Inferior parietal cortex (tissue), 1 donor: ENCODE data around the gene HLA-DRB1.
"Not testable (repeated sequence)": the region's sequence is repeated elsewhere in the genome, so short reads cannot be mapped to it uniquely, and the experiment has no call there.

Experiments used
- DNase-seq: peaks from one replicate; pipeline ENCODE4 v3.0.0-alpha.2; 2016; ENCODE audit errors: extremely low spot score

HLA-DRB1 gene

DNA sequence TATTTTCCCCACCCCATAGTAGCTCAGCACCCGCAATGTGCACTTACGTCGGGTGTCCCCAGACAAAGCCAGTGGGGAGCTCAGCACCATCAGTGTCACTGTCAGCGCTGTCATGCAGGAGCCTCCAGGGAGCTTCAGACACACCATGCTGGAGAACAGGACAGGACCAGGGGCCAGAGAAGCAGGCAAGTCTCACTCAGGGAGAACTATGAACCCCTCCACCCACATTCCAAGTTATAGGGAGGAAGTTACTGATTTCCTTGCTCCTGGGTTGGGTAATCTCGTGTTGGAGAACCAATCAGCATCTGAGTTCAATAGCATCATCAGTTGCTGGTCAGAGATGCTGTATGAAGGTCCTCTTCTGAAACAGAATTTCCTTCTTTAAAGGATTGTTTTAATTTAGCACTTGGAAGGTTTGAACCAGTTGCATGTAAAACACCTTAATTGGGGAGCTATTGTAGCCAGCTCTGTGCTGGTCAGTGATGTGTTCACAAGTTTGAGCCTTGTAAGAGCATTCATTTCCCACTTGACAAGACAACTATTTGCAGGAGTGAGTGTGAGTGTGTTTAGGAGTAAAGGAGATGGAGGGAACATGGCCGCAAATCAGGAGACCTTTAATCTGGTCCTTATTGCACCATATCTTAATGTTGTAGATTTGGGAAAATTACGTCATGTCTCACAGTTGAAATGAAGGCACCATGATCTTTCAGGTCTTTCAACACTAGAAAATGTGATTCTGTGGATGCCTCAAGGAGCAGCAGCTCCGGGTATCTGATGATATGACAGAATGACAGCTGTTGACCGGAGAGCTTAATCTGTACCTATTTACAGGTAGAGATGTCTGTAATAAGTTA lies at the start of gene HLA-DRB1:
Gene HLA-DRB1 (minus strand): TSS at position 253 of the 854 bp plus-strand sequence. CDS start 106 bp downstream, at position 147.
- no peak for DNase-seq

DNA sequence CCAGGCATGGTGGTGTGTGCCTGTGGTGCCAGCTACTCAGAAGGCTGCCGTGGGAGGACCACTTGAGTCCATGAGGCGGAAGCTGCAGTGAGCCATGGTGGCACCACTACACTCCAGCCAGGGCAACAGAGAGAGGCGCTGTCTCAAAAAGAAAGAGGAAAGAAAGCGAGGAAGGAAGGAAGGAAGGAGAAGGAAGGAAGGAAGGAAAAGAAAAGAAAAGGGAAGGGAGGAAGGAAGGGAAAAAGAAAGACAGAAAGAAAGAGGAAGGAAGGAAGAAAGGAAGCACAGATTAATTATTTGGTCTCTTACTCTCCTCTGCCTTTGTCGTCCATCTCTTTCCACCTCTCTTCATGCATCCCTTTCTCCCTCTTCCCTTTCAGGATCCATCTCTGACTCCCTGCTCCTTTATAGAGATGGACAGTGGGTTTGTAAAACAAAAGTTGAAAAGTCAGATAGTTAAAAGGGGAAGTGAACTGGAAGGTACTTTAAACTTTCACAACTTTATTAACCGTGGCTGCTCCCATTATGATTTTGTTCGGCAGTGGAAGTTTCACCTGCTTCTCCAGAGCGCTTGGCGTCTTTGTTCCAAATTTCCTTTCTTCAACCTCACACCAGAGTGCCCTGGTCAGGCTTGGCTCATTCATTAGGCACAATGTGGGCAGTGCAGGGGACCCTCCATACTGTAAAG lies 49.0 kb upstream of the HLA-DRB1 start:
- no peak for DNase-seq

DNA sequence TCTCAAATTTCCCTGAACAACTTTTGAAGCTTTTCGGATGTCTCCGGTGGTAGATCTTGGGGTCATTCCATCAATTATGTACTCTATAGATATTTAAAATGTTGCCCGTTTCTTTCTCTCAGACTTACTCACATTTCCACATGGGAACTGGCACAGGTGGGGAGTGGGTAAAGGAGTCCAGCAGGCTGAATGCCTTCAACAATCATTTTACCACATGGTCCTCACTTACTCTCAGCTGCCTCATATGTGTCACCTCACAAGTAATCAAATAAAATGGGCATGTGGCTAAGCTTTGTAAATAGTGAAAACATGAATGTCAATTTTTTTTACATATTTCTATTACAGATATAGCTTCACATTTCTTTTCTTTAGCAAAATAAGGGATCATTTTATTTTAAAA lies 48.2 kb upstream of the HLA-DRB1 start:
- no peak for DNase-seq

DNA sequence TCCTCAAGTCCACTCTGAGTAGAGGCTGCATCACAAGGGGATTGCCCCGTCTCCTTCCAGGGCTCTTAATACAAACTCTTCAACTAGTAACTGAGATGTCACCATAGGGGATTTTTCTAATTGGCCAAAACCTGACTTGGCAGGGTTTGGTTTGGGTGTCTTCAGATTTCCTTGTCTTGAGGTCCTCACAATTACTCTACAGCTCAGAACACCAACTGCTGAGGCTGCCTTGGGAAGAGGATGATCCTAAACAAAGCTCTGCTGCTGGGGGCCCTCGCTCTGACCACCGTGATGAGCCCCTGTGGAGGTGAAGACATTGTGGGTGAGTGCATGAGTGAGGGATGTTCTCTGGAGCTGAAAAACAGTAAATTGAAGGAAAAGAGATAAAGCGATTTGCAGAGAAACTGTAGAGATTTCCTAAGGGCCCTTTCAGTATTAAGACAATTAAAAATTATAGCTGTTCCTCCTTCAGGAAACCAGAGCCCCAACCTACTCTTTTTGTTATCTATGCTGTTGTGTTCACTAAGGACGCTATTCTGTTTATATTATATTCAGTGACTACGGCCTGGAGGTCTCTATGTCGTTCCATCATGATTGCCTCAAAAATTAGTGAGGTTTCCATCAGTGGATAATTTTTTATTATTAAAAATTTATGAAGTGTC lies 47.7 kb upstream of the HLA-DRB1 start, which contains the start of gene HLA-DQA1:
Gene HLA-DQA1 (plus strand): TSS at position 188 of the 662 bp plus-strand sequence. CDS start 53 bp downstream, at position 241.
- no peak for DNase-seq

DNA sequence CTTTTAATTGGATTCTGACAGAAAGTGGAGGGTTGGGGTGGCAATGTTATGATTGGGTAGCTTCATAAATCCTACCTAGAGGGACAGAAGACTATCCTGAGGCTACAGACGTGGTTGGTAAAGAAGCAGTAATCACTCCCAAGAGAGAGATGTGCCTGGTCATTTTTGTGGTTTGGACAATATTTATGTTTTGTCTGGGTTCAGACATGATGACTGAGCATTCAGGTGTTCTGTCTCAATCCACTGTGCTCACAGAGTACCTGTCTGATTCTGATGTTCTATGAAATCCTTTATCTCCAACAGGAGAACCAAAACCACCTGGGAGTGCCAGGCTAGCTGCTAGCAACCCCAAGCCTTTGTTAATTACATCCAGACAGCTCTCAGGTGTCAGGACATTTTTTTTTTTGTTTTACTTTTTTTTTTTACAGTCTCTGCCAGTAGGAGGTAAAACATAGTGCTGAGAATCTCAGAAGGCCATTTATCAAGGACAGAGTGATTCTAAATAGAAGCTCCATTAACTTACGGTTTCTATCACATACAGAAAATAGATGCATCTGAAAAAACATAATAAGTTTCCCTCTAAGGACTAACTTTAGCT lies 46.0 kb upstream of the HLA-DRB1 start:
- DNase-seq = no peak

DNA sequence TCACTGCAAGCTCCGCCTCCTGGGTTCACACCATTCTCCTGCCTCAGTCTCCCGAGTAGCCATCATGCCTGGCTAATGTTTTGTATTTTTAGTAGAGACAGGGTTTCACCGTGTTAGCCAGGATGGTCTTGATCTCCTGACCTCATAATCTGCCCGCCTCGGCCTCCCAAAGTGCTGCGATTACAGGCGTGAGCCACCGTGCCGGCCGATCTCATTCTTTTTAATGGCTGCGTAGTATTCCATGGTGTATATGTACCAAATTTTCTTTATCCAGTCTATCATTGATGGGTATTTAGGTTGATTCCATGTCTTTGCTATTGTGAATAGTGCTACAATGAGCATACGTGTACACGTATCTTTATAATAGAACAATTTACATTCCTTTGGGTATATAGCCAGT lies 40.1 kb upstream of the HLA-DRB1 start:
- DNase-seq = not testable (repeated sequence)

DNA sequence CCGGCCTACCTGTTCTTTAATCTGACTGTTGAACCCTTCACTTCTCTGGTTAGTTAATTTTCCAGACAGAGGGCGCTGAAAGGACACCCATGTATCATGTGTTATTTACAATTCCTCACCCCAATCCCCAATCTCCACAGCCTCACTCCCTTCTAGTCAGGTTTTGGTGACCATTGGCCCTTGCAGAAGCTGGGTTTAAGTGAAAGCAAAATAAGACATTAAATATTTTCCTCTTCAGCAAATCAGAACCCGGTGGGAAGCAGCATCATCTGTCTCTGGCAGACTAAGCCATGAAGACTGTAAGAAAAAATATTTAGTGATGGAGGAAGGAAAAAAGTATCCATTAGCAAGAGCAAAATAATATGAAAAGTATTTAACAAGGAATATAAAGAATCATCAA lies 38.2 kb upstream of the HLA-DRB1 start:
- peak; percentile 11 for DNase-seq

DNA sequence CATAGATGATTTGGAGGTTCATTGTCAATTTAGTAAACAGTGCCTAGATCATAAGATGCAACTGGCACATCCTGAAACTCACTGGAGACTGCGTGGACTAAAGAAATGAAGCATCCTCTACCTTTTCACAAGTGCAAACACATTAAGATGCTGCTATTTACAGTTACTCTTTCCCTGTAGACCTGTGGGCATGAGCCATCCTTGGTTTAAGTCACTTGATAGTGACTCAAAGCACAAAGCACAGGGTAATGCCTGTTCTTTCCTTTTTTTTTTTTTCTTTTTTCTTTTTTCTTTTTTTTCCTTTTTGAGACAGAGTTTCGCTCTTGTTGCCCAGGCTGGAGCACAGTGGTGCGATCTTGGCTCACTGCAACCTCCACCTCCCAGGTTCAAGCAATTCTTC lies 37.6 kb upstream of the HLA-DRB1 start:
- DNase-seq = no peak

DNA sequence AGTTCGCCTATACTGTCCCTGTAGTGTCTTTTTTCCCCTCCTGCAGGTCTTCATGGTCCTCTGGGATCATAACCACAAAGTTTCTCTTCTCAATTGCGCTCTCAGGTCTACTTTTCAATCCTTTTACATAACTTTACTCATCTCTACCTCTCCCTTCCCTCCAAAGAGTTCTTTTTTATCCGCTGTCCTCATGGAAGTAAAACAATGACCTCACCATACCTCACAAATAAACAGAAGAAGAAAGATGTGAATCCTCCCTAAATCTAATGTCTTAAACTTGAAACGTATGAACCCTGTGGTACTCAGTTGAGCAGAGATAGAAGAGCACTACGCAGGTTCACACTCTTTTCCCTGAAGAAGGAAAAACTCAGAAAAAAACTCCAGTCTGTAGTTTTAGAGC lies 35.5 kb upstream of the HLA-DRB1 start:
- no peak for DNase-seq

DNA sequence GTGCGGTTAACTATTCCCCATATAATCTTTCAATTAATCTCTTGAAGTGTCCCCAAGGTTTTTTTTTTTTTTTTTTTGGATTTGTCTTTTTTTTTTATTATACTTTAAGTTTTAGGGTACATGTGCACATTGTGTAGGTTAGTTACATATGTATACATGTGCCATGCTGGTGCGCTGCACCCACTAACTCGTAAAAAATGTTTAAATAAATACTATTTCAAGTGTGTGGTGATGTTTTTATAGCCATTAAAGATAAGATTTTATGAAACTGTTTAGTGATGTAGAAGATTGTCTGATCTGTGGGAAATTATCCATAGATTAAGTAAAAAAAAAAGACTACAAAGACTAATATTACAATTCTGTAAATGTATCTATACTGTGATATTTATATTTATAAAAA lies 34.9 kb upstream of the HLA-DRB1 start:
- no peak for DNase-seq

DNA sequence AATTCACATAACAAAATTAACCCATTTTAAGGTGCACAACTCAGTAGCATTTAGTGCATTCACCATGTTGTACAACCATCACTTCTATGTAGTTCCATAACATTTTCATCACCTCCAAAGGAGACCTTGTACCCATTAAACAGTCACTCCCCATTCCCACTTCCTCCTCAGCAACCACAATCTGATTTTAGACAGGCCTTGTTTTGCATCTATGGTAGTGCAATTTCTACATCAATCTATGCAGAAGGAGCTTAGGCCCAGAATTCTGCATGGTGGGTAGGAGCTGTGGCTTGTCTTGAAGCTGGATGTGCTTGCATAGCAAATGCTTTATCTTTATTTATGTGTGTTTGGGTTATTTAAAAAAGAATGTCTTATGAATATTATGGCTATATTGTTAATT lies 34.0 kb upstream of the HLA-DRB1 start:
- no peak for DNase-seq

DNA sequence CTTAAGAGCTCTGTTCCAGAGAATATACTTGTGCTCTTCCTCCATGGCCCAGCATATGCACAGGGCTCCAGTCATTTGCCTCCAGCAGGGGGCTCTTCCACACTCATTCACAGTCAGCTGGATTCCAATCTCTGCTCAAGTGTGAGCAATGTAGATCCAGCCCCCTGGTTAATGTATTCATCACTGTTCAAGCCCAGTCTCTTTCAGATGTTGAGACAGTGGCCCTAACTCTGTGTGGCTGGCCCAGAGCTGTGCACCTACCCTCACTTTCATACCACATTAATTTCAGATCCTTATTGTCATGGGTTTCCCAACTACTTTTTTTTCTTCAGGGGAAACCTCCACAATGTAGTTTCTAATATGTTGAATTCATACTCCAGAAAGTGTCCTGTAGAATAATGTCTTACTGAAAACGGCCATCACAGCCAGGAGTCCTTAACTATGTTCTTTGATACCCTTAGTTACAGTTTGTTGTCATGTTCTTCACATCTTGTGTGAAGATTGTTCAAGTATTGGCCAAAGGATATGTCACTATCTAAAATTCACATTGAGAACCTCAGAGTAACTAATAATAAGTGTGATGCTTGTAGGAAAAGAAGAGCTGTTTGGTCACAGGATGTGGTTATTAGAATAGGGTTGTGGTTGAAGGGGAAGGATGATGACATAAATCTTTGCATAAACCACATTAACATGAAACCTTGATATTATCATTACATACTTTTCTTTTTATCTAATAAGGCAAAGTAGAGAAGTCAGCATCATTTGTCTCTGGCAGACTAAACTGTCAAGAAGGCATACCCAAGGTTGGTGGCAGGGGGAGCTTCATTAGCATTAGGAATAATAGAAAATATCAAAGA lies 33.1 kb upstream of the HLA-DRB1 start:
- no peak for DNase-seq

DNA sequence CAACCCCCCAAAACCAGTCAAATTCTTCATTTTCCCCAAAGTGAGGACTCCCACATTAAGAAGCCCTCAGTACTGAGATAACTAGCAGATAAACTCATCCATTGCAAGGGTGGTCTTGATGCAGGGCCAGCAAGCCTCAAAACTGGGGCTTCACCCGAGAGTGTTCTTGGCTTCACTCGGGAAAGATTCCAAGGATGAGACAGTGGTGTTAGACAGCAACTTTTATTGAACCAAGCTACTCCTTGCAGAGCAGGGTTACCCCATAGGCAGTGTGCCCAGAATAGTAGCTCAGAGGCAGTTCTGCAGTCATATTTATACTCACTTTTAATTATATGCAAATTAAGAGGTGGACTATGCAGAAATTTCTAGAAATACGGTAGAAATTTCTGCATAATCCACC lies 31.7 kb upstream of the HLA-DRB1 start:
- no peak for DNase-seq

DNA sequence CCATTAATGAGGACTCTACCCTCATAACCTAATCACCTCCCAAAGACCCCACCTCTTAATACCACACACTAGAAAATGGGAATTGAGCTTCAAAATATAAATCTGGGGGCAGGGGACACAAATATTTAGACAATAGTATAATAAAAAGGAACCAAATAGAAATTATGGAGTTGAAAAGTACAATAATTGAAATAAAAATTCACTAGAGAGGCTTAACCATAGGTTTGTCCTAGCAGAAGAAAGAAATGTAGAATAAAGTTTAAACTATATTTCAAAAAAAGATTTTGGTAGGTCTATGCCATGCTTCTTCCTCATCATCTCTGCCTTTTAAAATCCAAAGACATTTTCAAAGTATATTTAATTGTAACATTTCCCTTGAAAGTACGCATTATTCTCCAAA lies 28.1 kb upstream of the HLA-DRB1 start:
- no peak for DNase-seq

DNA sequence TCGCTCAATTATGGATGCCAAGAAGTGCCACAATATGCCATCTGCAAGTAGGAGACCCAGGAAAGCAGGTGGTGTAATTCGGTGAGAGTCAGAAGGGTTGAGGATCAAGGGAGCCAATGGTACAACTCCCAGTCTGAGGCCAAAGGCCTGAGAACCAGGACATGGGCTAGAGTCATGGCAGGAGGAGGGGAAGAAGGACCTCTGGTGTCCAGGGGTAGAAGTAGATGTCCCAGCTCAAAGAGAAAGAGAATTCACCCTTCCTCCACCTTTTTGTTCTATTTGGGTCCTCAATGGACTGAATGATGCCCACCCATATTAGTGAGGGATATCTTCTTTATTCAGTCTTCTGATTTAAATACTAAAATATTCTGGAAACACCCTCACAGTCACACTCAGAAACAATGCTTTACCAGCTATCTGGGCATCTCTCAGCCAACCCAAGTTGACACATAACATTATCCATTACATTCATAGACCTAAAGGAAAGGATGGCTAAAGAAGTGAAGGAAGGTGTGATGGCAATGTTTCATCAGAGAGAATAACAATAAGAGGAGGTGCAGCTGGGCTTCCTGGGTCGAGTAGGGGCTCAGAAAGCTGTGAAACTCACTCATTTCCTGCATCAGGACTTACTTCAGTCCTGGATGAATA lies 26.4 kb upstream of the HLA-DRB1 start:
- no peak for DNase-seq

DNA sequence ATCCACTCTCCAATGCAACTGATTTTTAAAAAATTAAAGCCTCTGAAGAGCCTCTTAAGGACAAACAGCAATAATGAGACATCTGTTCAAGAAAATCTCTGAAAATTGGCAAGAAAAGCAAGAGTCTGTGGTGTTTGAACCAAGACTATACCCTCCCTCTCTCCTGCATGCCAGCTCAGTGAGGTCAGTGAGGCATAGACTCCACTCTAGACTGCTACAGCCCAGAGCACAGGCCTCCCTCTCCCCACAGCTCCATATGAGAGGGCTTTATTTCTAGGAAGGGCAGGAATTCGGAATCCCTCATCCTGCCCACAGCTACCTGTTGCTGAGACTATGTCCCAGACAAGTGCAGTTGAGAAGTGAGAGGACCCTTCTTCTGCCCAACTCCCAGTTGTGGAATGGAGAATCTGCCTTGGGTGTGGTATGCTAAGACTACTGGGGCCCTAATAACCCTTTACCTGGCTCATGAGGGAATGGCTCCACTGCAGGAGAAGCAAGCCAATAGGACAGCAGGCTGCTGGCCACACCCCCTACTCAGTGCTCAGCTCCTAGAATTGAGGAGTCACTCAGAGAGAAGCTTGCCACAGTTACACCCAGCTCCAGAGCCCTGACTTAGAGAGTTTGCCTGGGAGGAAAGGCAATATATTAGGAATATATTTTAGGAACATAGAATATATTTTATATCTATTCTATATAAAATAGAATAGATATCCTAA lies 24.9 kb upstream of the HLA-DRB1 start:
- no peak for DNase-seq

DNA sequence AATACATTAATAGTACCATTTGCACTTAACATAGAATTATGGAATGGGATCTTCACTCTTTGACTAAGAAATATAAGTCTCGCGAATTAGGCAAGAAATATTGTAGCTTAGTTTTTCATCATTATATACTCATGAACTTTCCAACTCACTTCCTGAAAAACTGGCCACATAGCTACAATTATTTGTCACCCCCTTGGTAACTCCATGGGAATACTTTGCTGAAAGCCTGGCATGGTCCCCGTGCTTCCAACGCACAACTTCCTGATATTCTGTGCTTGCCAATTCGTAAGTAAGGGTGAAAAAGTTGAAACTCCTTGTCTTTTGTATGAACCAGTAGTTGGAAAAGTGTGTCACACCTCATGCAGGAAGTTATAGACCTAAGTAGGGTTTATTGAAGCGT lies 23.8 kb upstream of the HLA-DRB1 start:
- no peak for DNase-seq

DNA sequence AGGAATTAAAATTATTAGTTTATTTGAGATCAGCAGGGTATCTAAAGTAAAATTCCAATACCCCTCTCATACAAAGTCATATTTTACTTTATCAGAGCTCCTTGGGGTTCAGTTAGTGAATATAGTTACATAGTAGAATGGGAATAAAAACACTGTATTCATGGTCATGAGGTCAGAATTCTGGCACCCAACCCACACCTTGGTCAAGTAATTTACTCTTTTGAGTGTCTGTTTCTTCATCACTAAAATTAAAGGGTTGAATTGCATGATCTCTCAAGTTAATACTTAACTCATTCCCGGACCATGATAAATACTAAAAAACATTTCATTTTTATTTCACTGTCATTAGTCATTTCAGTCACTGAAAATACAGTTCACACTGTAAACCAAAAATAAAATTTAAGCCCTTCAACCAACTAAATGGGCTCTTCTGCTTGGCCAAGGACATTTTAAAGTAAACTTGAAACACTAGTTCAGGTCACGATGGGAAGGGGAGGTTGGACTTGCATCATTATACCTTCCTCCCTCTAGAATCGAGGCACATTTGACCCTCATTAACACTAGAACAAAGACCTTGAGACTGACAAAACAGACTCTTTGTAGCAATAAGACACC lies 21.1 kb upstream of the HLA-DRB1 start:
- no peak for DNase-seq
